K562 (cell line): Measurements from ENCODE around the gene ACP1. TPM values are rescaled to one million over a fixed set of nuclear protein-coding genes. Genes with fewer than 3 reads are reported as not detected.

Experiments used
- DACH1 ChIP-seq: fragments of 450-650 bp; IDR thresholded peaks from 2 replicates; pipeline ENCODE4 v1.6.1; 2018; ENCODE audit not compliant: partially characterized antibody
- HMG20A ChIP-seq: fragments of 450-650 bp; formaldehyde crosslinking; conservative IDR thresholded peaks from 2 replicates; pipeline ENCODE4 v1.4.0; 2020; ENCODE audit warnings: mild to moderate bottlenecking, mixed read lengths
- NCOR1 ChIP-seq: fragments of 450-650 bp; IDR thresholded peaks from 2 replicates; pipeline ENCODE4 v1.6.1; 2016; ENCODE audit warnings: mild to moderate bottlenecking, moderate library complexity
- STAG1 ChIP-seq: sonication (generic); formaldehyde crosslinking; IDR thresholded peaks from 2 replicates; pipeline ENCODE4 v1.5.0; 2020; ENCODE audit warnings: missing genetic modification reagents, borderline replicate concordance
- U2AF1 ChIP-seq: fragments of 200-400 bp; formaldehyde crosslinking; optimal IDR thresholded peaks from 2 replicates; pipeline ENCODE3; 2017; ENCODE audit warnings: mild to moderate bottlenecking, low read depth, low read length, moderate library complexity
- ZNF224 ChIP-seq: sonication (generic); formaldehyde crosslinking; IDR thresholded peaks from 2 replicates; pipeline ENCODE4 v1.8.0; 2022; ENCODE audit warnings: mild to moderate bottlenecking, missing genetic modification reagents
- ZNF695 ChIP-seq: fragments of 450-650 bp; formaldehyde crosslinking; IDR thresholded peaks from 2 replicates; pipeline ENCODE4 v1.4.0; 2020; ENCODE audit warnings: mild to moderate bottlenecking, moderate library complexity
- polyA plus RNA-seq, 8 experiments: library from polyadenylated mRNA; depleted of rRNA in 4 of 8; stranded (reverse) in 5 of 8; unstranded in 3 of 8; fragments of >200 nt; fragmentation: Nextera tagmentation in 2 of 8; fragmentation: Illumina TruSeq in 1 of 8; extraction: Ambion mirVana in 2 of 8; extraction: Trizol in 1 of 8; gene quantifications; 2 replicates each; pipeline versions ENCODE4 v1.2.1 to v1.2.3, GENCODE V29; 2011 to 2014; ENCODE audit warnings: inconsistent platforms in 1 of 8, missing spikeins in 1 of 8
- total RNA-seq, 7 experiments: library from RNA; depleted of rRNA in 6 of 7; stranded (reverse); fragments of >200 nt in 6 of 7; fragmentation: Illumina TruSeq in 2 of 7; extraction: Trizol in 2 of 7; gene quantifications; 2 replicates each; pipeline versions ENCODE4 v1.2.1 to v1.2.3, GENCODE V29; 2011 to 2021; ENCODE audit warnings: low replicate concordance in 1 of 7
- TF ChIP-seq, protein P1 (sequence below): fragments of 450-650 bp; IDR thresholded peaks from 2 replicates; pipeline ENCODE4 v1.6.1; 2017; ENCODE audit warnings: mild to moderate bottlenecking, moderate library complexity
- TF ChIP-seq, protein P2 (sequence below): fragments of 450-650 bp; conservative IDR thresholded peaks from 2 replicates; pipeline ENCODE4 v1.6.1; 2016; ENCODE audit warnings: missing genetic modification characterization, low read depth, mild to moderate bottlenecking, missing compliant biosample characterization, moderate library complexity

ACP1 gene
- total and polyA plus RNA-seq, 9 of the 15 experiments (the other 6 are each of a cell fraction or from before 2014, with no cell fraction given): 139 to 493 (median 189) TPM

DNA sequence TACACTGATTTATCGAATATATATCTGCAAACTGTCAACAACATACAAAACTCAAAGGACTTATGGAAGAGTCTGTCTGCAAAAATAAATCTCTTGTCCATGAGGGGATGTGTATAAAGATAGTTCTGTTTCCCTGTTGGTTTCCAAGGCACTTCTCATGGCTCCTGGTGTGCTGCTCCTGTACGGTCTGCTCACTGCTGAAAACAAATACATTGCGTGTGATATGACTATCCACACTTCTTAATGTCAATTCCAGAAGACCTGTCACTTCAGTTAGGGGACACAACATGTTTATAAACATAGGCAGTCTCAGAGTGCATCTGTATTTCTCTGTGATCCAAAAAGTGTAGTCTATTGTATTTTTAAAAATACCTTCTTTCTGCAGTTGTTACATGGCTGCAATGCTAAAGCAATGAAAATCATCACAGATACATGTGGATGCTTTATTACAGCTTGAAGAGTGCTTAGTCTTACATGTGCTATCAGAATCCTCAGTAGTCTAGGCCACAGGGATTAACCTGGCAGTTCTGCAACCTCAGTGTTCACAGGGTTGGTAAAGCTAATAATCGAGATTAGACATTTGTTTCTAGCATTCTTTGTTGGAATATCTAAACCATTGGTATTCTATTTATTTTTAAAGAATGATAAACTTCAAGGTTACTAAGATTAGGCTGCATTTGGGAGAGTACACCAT lies 15.4 kb downstream of the ACP1 start (continued):
- no peak for TF ChIP-seq STAG1 (CRISPR knock-in tag)
- TF ChIP-seq ZNF695 (CRISPR knock-in tag): no peak
- no peak for TF ChIP-seq U2AF1
- TF ChIP-seq, protein P1, sequence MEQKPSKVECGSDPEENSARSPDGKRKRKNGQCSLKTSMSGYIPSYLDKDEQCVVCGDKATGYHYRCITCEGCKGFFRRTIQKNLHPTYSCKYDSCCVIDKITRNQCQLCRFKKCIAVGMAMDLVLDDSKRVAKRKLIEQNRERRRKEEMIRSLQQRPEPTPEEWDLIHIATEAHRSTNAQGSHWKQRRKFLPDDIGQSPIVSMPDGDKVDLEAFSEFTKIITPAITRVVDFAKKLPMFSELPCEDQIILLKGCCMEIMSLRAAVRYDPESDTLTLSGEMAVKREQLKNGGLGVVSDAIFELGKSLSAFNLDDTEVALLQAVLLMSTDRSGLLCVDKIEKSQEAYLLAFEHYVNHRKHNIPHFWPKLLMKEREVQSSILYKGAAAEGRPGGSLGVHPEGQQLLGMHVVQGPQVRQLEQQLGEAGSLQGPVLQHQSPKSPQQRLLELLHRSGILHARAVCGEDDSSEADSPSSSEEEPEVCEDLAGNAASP: no peak
- no peak for TF ChIP-seq DACH1
- TF ChIP-seq NCOR1: no peak
- TF ChIP-seq, protein P2, sequence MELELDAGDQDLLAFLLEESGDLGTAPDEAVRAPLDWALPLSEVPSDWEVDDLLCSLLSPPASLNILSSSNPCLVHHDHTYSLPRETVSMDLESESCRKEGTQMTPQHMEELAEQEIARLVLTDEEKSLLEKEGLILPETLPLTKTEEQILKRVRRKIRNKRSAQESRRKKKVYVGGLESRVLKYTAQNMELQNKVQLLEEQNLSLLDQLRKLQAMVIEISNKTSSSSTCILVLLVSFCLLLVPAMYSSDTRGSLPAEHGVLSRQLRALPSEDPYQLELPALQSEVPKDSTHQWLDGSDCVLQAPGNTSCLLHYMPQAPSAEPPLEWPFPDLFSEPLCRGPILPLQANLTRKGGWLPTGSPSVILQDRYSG (tag): no peak
- no peak for TF ChIP-seq ZNF224 (CRISPR knock-in tag)
- TF ChIP-seq HMG20A (CRISPR knock-in tag): no peak
